Left colon (tissue), 2 donors: Measurements from ENCODE around the gene KAT5. TPM values are rescaled to one million over a fixed set of nuclear protein-coding genes. Genes with fewer than 3 reads are reported as not detected.
"Not testable (repeated sequence)": the region's sequence is repeated elsewhere in the genome, so short reads cannot be mapped to it uniquely, and the experiment has no call there.

Experiments used
- ATAC-seq: fragments of 200-7000 bp; cut with Tn5 transposase; one replicate; pipeline ENCODE4 v1.9.1; 2020; ENCODE audit warnings: mild to moderate bottlenecking, moderate library complexity
- DNase-seq, 2 donors: peaks; one replicate each; pipeline ENCODE4 v3.0.0-alpha.2; 2020
- intact Hi-C, 2 donors: fragments of 100-400 bp; cut with DNase I in 1 of 2; cut with micrococcal nuclease in 1 of 2; formaldehyde crosslinking; loops; one replicate each; pipeline versions ENCODE4 v1.11.2 to v1.14.0; 2022; cut with DNase I, micrococcal nuclease
- long read RNA-seq: library from polyadenylated mRNA; unstranded; transcript quantifications from one replicate; pipeline ENCODE4 v2.0.0, GENCODE V29; 2021
- total RNA-seq, 2 donors: library from RNA; stranded (reverse); fragmentation: NEBNext Ultra II Directional; extraction: Animal tissue kit (Norgen Biotek cat#: 25700); gene quantifications; one replicate each; pipeline ENCODE4 v1.2.1, GENCODE V29; 2021
- donor health status: DM: no; HTN: no; CAD: no.
- donor health status: DM: yes; HTN: yes; CAD: no.

Gene KAT5
- total RNA-seq, result 10 to 100 TPM; 70.8 to 72.3 TPM
- long read RNA-seq, transcript KAT5-203 (14 exons, 2,237 nt), result minor isoform, 16 of 108 reads
- long read RNA-seq, transcript KAT5-208 (12 exons, 1,697 nt), result minor isoform, 18 of 108 reads
- long read RNA-seq, transcript KAT5-202 (13 exons, 2,059 nt), result major isoform, 41 of 108 reads
- long read RNA-seq, transcript KAT5-201 (13 exons, 2,296 nt), result minor isoform, 8 of 108 reads
- long read RNA-seq, partial matches to known transcripts, result 14 of 108 reads
- long read RNA-seq, other reads (novel, unspliced or antisense), result 9 of 108 reads

GRCh38 chr11:65711785-65712632, at the start of gene KAT5:
Gene KAT5 (plus strand): TSS chr11:65712252. CDS start chr11:65712268, 16 bp downstream.
- ATAC-seq, result peak; percentile 84
- intact Hi-C loops, result loop anchor here in 1 of 2 donors (5.0 kb wide), 1 partner anchor 105 kb away; no protein-coding TSS in a partner anchor

GRCh38 chr11:65662799-65663638, 49.0 kb upstream of the KAT5 start, which contains the start of gene RELA:
Gene RELA (minus strand): TSS chr11:65662916. CDS start chr11:65662832, 84 bp downstream.
- DNase-seq, result peak; percentile 93 to 94
- ATAC-seq, result peak; percentile 87
- intact Hi-C loops, result no loop called here

More at GRCh38 chr11:65711785-65712632, at the start of gene KAT5:
- peak; percentile 99 for DNase-seq

- peak; percentile 68 to 70 for DNase-seq
These were observed 48.3 kb upstream of the KAT5 start for GRCh38 chr11:65663639-65664200.

GRCh38 chr11:65672180-65672860, 39.7 kb upstream of the KAT5 start:
- intact Hi-C loops, result no loop called here
- no peak for DNase-seq
- ATAC-seq, result no peak

More at GRCh38 chr11:65663639-65664200, 48.3 kb upstream of the KAT5 start:
- ATAC-seq, result peak; percentile 34
- intact Hi-C loops, result no loop called here

- ATAC-seq, result no peak
- DNase-seq, result no peak
- intact Hi-C loops, result no loop called here
These were observed 39.1 kb upstream of the KAT5 start for GRCh38 chr11:65672982-65673381.

GRCh38 chr11:65680192-65680743, 31.8 kb upstream of the KAT5 start:
- ATAC-seq (no peak), DNase-seq (no peak)
- intact Hi-C loops, result no loop called here

- ATAC-seq, intact Hi-C loops, DNase-seq: not testable (repeated sequence)
These were observed 28.6 kb upstream of the KAT5 start for GRCh38 chr11:65683480-65683879.

- no peak for ATAC-seq
- intact Hi-C loops, result no loop called here
- DNase-seq, result no peak
These were observed 26.1 kb upstream of the KAT5 start for GRCh38 chr11:65685981-65686380.

GRCh38 chr11:65691847-65692246, 20.2 kb upstream of the KAT5 start:
- intact Hi-C loops, DNase-seq, ATAC-seq: not testable (repeated sequence)

GRCh38 chr11:65692367-65692766, 19.7 kb upstream of the KAT5 start:
- intact Hi-C loops, result no loop called here
- ATAC-seq (peak; percentile 55), DNase-seq (peak; percentile 45 to 52)

- intact Hi-C loops, result no loop called here
- DNase-seq, result peak; percentile 76 to 86
- peak; percentile 80 for ATAC-seq
These were observed 16.4 kb upstream of the KAT5 start for GRCh38 chr11:65695459-65696241.

- ATAC-seq (no peak), DNase-seq (no peak)
- intact Hi-C loops, result no loop called here
These were observed 15.1 kb upstream of the KAT5 start for GRCh38 chr11:65696802-65697552.

- peak; percentile 62 to 63 for DNase-seq
- intact Hi-C loops, result no loop called here
These were observed 13.8 kb upstream of the KAT5 start for GRCh38 chr11:65698205-65698604.

GRCh38 chr11:65699306-65699705, 12.7 kb upstream of the KAT5 start:
- intact Hi-C loops, result no loop called here
- DNase-seq, result no peak
- ATAC-seq, result no peak

More at GRCh38 chr11:65698205-65698604, 13.8 kb upstream of the KAT5 start:
- ATAC-seq, result peak; percentile 74

- intact Hi-C loops, result no loop called here
- ATAC-seq (no peak), DNase-seq (peak in 1 of 2 donors; percentile 1)
These were observed 11.7 kb upstream of the KAT5 start for GRCh38 chr11:65700399-65700798.

- intact Hi-C loops, result no loop called here
- no peak for ATAC-seq
- no peak for DNase-seq
These were observed 10.4 kb upstream of the KAT5 start for GRCh38 chr11:65701686-65702085.
